ENCODE measurements around the gene SLC23A3. TPM values are rescaled to one million over a fixed set of nuclear protein-coding genes. Genes with fewer than 3 reads are reported as not detected.

Gene SLC23A3
- 1.8 and 2.1 TPM in 2 replicates for total RNA-seq

GRCh38 chr2:219169930-219170654, at the start of gene SLC23A3:
TSS of gene SLC23A3 (minus strand) at chr2:219170029. CDS start at chr2:219169984, 45 bp downstream.

GRCh38 chr2:219218732-219219701, 49.2 kb upstream of the SLC23A3 start, which contains the start of gene ABCB6:
TSS of gene ABCB6 (minus strand) at chr2:219218958. CDS start at chr2:219218673, 285 bp downstream.

GRCh38 chr2:219206328-219207133, 36.7 kb upstream of the SLC23A3 start, which contains the start of gene ZFAND2B:
TSS of gene ZFAND2B (plus strand) at chr2:219206782. CDS start at chr2:219206988, 206 bp downstream.

GRCh38 chr2:219177552-219178376, 7.9 kb upstream of the SLC23A3 start, which contains the start of gene RETREG2:
TSS of gene RETREG2 (plus strand) at chr2:219178275. CDS start at chr2:219178353, 78 bp downstream.

GRCh38 chr2:219176818-219177551, 7.2 kb upstream of the SLC23A3 start, which contains the start of gene CNPPD1:
TSS of gene CNPPD1 (minus strand) at chr2:219176925. CDS start at chr2:219176828, 97 bp downstream.

GRCh38 chr2:219160186-219161017, 9.4 kb downstream of the SLC23A3 start, which contains the start of gene NHEJ1:
TSS of gene NHEJ1 (minus strand) at chr2:219160815. CDS start at chr2:219158362, 2,453 bp downstream.

Other genes starting within 250 kb of the SLC23A3 start
- not detected in 2 replicates for gene CDK5R2, start 210.4 kb downstream of the SLC23A3 start, total RNA-seq
- gene FEV, start 184.8 kb downstream of the SLC23A3 start, total RNA-seq: not detected in 2 replicates
- gene CRYBA2, start 176.6 kb downstream of the SLC23A3 start, total RNA-seq: not detected in 2 replicates
- not detected in 2 replicates for gene CFAP65, start 128.5 kb downstream of the SLC23A3 start, total RNA-seq
- gene IHH, start 109.1 kb downstream of the SLC23A3 start, total RNA-seq: 0.13 TPM in 1 of 2 replicates, not detected in the other
- 21.4 and 21.9 TPM in 2 replicates for gene NHEJ1, start 9.2 kb downstream of the SLC23A3 start, total RNA-seq
- gene CNPPD1, start 6.9 kb upstream of the SLC23A3 start, total RNA-seq: 19.5 and 20.2 TPM in 2 replicates
- gene RETREG2, start 8.2 kb upstream of the SLC23A3 start, total RNA-seq: 46.5 and 54.5 TPM in 2 replicates
- gene ZFAND2B, start 36.8 kb upstream of the SLC23A3 start, total RNA-seq: 13.8 and 13.9 TPM in 2 replicates
- 22.3 and 25.8 TPM in 2 replicates for gene ABCB6, start 48.9 kb upstream of the SLC23A3 start, total RNA-seq
- gene ATG9A, start 59.6 kb upstream of the SLC23A3 start, total RNA-seq: 39.1 and 67.8 TPM in 2 replicates
- gene ANKZF1, start 59.8 kb upstream of the SLC23A3 start, total RNA-seq: 29.2 and 29.9 TPM in 2 replicates
- 5.0 and 5.1 TPM in 2 replicates for gene GLB1L, start 75.4 kb upstream of the SLC23A3 start, total RNA-seq
- 19.5 and 29.9 TPM in 2 replicates for gene STK16, start 75.5 kb upstream of the SLC23A3 start, total RNA-seq
- not detected in 2 replicates for gene TUBA4B, start 83.2 kb upstream of the SLC23A3 start, total RNA-seq
- 50.7 and 51.4 TPM in 2 replicates for gene TUBA4A, start 83.9 kb upstream of the SLC23A3 start, total RNA-seq
- gene DNAJB2, start 109.3 kb upstream of the SLC23A3 start, total RNA-seq: 13.7 and 15.4 TPM in 2 replicates
- gene PTPRN, start 139.4 kb upstream of the SLC23A3 start, total RNA-seq: not detected in 2 replicates
- gene RESP18, start 162.7 kb upstream of the SLC23A3 start, total RNA-seq: not detected in 2 replicates
- 29.8 and 40.6 TPM in 2 replicates for gene DNPEP, start 217.9 kb upstream of the SLC23A3 start, total RNA-seq
- not detected in 2 replicates for gene DES, start 248.3 kb upstream of the SLC23A3 start, total RNA-seq

Data from thoracic aorta endothelial cell (primary cell).